ENCODE results near the gene PDHB.

Gene PDHB

GRCh38 chr3:58424613-58425012 lies 9.0 kb downstream of the PDHB start:
- no peak for DNase-seq (ENCODE audit: extremely low read depth, low read depth)
- no peak overlapping the region for H3K4me3 ChIP-seq (replicated peaks; ENCODE audit: low read depth, low read length)
- TF ChIP-seq, protein P1, sequence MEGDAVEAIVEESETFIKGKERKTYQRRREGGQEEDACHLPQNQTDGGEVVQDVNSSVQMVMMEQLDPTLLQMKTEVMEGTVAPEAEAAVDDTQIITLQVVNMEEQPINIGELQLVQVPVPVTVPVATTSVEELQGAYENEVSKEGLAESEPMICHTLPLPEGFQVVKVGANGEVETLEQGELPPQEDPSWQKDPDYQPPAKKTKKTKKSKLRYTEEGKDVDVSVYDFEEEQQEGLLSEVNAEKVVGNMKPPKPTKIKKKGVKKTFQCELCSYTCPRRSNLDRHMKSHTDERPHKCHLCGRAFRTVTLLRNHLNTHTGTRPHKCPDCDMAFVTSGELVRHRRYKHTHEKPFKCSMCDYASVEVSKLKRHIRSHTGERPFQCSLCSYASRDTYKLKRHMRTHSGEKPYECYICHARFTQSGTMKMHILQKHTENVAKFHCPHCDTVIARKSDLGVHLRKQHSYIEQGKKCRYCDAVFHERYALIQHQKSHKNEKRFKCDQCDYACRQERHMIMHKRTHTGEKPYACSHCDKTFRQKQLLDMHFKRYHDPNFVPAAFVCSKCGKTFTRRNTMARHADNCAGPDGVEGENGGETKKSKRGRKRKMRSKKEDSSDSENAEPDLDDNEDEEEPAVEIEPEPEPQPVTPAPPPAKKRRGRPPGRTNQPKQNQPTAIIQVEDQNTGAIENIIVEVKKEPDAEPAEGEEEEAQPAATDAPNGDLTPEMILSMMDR (IDR thresholded peaks at IDR 0.05; ENCODE audit: low read depth, low read length, missing control alignments): no peak

DNA sequence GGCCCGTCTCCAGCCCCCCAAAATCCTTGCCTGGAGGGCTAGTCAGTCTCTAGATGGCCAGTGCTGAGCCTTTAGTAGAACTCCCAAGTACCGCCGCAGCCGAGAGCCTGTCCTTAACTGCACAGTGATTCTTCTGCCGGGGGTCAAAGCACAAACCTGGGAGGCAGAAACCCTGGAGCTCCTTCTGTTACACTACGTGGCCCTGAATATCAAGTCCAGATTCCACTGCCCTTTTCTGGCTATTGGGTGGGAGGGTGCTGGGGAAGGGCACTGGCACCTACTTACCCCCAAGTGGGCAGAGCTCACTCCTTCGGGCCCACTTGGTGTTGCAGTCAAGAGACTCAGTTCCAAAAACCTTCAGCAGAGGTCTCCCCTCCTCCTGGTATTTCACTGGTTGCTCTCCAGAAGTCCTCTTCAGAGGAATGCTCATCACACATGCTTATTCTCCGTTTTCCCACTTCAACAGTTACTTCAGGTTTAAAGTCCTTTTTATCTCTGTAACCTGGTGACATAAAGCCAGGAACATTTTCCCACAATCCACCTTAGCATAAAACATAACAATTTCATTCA lies 10.8 kb downstream of the PDHB start:
- no peak overlapping the region for H3K4me3 ChIP-seq (replicated peaks; ENCODE audit: low read depth, low read length)
- no peak for DNase-seq (ENCODE audit: extremely low read depth, low read depth)
- TF ChIP-seq, protein P1 (IDR thresholded peaks at IDR 0.05; ENCODE audit: low read depth, low read length, missing control alignments): peak; percentile 23

DNA sequence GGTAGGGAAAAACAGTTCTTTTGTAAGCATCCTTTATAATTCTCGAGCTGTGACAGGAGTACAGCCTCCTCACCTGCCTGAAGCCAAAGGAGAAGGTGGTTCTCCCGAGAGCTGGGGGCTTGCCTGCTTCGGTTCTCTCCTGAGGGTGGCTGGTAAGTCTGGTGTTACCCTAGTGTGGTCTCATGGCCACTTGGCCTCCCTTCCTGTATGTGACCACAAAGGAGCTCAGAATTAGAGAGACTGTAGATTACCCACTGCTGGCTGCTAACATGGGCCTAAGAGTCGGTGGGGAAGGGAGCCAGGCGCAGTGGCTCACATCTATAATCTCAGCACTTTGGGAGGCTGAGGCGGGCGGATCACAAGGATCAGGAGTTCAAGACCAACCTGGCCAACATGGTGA lies 12.6 kb downstream of the PDHB start:
- TF ChIP-seq, protein P1 (IDR thresholded peaks at IDR 0.05; ENCODE audit: low read depth, low read length, missing control alignments): no peak
- DNase-seq (ENCODE audit: extremely low read depth, low read depth): no peak
- no peak overlapping the region for H3K4me3 ChIP-seq (replicated peaks; ENCODE audit: low read depth, low read length)

DNA sequence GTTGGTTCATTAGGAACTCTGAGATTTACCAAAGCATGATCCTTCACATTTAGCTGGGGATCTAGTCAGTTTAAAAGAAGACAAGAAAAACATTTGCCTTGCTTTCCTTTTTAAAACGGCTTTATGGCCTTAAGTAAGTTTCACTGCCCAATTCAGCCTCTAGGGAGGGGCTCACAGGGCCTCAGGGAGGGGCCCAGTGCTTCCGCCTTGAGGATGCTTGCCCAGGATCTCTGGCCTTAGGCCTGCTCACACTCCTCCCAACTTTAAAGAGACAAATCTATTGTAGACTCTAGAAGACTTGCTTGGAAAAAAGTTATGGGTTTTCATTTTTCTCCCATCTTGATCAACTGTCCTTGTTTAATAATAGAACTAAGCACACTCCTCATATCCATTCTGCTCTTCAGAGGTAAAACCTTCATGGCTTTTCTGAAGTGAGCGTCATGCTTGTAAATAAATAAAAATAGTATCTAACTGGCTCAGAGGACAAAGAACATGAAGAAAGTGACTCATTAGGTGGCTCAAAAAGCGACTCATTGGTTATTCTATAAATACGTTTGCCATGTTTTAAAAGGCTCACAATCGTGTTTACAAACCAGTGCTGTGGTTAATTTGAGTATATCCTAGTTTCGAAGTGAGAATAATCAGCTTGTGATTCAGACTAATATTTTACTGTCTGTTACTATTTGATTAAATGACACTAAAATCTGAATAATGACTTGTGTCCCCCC lies 13.7 kb downstream of the PDHB start:
- H3K4me3 ChIP-seq (replicated peaks; ENCODE audit: low read depth, low read length): no peak overlapping the region
- DNase-seq (ENCODE audit: extremely low read depth, low read depth): no peak
- TF ChIP-seq, protein P1 (IDR thresholded peaks at IDR 0.05; ENCODE audit: low read depth, low read length, missing control alignments): no peak

GRCh38 chr3:58418227-58418626 lies 15.4 kb downstream of the PDHB start:
- TF ChIP-seq, protein P1 (IDR thresholded peaks at IDR 0.05; ENCODE audit: low read depth, low read length, missing control alignments): no peak
- no peak overlapping the region for H3K4me3 ChIP-seq (replicated peaks; ENCODE audit: low read depth, low read length)
- no peak for DNase-seq (ENCODE audit: extremely low read depth, low read depth)

DNA sequence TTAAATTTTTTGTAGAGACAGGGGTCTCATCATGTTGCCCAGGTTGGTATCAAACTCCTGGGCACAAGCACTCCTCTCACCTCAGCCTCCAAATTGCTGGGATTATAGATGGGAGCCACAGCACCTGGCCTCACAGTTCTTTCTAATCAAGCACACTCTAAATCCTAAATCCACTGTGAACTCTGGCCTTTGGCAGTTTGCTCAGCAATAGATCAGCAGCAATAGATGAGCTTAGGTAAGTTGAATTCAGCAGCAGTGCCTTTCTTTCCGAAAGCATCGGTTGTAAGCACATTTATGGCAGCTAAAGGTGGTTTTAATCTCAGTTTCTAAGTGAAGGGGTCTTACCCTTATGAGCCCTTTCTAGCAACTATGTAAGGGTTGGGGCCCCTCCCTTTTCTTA lies 16.6 kb downstream of the PDHB start:
- no peak overlapping the region for H3K4me3 ChIP-seq (replicated peaks; ENCODE audit: low read depth, low read length)
- TF ChIP-seq, protein P1 (IDR thresholded peaks at IDR 0.05; ENCODE audit: low read depth, low read length, missing control alignments): no peak
- no peak for DNase-seq (ENCODE audit: extremely low read depth, low read depth)
